Tibial nerve (tissue), 4 donors: ENCODE measurements around the gene CITED1. TPM values are rescaled to one million over a fixed set of nuclear protein-coding genes. Genes with fewer than 3 reads are reported as not detected.

Experiments
- DNase-seq, 2 donors: peaks; one replicate each; pipeline ENCODE4 v3.0.0-alpha.2; 2019; ENCODE audit warnings: low spot score in 2 of 2
- H3K27ac ChIP-seq, 4 donors: fragments of 200-600 bp; sonication (generic) in 3 of 4; one replicate each; pipeline ENCODE4 v1.5.1; 2017 to 2019; ENCODE audit warnings: mild to moderate bottlenecking in 1 of 4
- H3K27me3 ChIP-seq, 2 donors: fragments of 200-600 bp; sonication (generic) in 1 of 2; one replicate each; pipeline versions ENCODE4 v1.5.1 to v1.6.0; 2017 to 2019
- H3K36me3 ChIP-seq, 3 donors: fragments of 200-600 bp; sonication (generic); one replicate each; pipeline ENCODE4 v1.5.1; 2018 to 2019
- H3K4me1 ChIP-seq, 4 donors: fragments of 200-600 bp; sonication (generic) in 3 of 4; one replicate each; pipeline ENCODE4 v1.5.1; 2017 to 2019
- H3K4me3 ChIP-seq, 4 donors: fragments of 200-600 bp; sonication (generic) in 3 of 4; one replicate each; pipeline ENCODE4 v1.5.1; 2017 to 2019; ENCODE audit warnings: mild to moderate bottlenecking in 1 of 4, moderate library complexity in 1 of 4
- H3K9me3 ChIP-seq, 4 donors: fragments of 200-600 bp; sonication (generic) in 3 of 4; one replicate each; pipeline ENCODE4 v1.5.1; 2017 to 2019
- EP300 ChIP-seq, 2 donors: sonication (generic); formaldehyde crosslinking; IDR thresholded peaks; one replicate each; pipeline ENCODE4 v1.6.1; 2017; ENCODE audit warnings: antibody characterized with exemption in 2 of 2, mild to moderate bottlenecking in 1 of 2
- POLR2A ChIP-seq, 2 donors: fragments of 450-650 bp; IDR thresholded peaks; one replicate each; pipeline ENCODE4 v1.6.1; 2017; ENCODE audit warnings: antibody characterized with exemption in 2 of 2, mild to moderate bottlenecking in 2 of 2, moderate library complexity in 2 of 2
- WGBS, 2 donors: methylation state at CpG; one replicate each; pipeline ENCODE4 v1.1.5; 2018; 5-methylcytosine and 5-hydroxymethylcytosine counted together
- total RNA-seq, 4 donors: library from RNA; depleted of rRNA; stranded (reverse); fragments of >200 nt; gene quantifications; one replicate each; pipeline ENCODE4 v1.1.0, GENCODE V29; 2016
- TF ChIP-seq, protein P1 (sequence below), 5 experiments: fragments of 200-600 bp in 3 of 5; fragments of 450-650 bp in 2 of 5; sonication (generic) in 3 of 5; IDR thresholded peaks; one replicate each; pipeline ENCODE4 v1.5.1; 2016 to 2019; ENCODE audit warnings: antibody characterized with exemption in 5 of 5, mild to moderate bottlenecking in 3 of 5, moderate library complexity in 2 of 5

CITED1 gene, protein sequence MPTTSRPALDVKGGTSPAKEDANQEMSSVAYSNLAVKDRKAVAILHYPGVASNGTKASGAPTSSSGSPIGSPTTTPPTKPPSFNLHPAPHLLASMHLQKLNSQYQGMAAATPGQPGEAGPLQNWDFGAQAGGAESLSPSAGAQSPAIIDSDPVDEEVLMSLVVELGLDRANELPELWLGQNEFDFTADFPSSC
- total RNA-seq: 1 to 10 TPM in 1 of 4 donors, under 1 TPM in 2, not detected in 1; 0.60 to 1.7 (median 0.84) TPM

- DNase-seq: no peak
- Histone ChIP-seq H3K4me3 (peak within 1 kb of the TSS; percentile 33 to 60 (median 48)), H3K27ac (no peak within 1 kb of the TSS), H3K9me3 (no peaks in the 10 kb centered on the region), H3K36me3 (no peaks in the 10 kb centered on the region), H3K27me3 (peaks cover 0 to 93% of the 10 kb centered on the region in 2 donors), H3K4me1 (peaks cover 0 to 38% (median 6%) of the 10 kb centered on the region in 4 donors)
- TF ChIP-seq, protein P1, sequence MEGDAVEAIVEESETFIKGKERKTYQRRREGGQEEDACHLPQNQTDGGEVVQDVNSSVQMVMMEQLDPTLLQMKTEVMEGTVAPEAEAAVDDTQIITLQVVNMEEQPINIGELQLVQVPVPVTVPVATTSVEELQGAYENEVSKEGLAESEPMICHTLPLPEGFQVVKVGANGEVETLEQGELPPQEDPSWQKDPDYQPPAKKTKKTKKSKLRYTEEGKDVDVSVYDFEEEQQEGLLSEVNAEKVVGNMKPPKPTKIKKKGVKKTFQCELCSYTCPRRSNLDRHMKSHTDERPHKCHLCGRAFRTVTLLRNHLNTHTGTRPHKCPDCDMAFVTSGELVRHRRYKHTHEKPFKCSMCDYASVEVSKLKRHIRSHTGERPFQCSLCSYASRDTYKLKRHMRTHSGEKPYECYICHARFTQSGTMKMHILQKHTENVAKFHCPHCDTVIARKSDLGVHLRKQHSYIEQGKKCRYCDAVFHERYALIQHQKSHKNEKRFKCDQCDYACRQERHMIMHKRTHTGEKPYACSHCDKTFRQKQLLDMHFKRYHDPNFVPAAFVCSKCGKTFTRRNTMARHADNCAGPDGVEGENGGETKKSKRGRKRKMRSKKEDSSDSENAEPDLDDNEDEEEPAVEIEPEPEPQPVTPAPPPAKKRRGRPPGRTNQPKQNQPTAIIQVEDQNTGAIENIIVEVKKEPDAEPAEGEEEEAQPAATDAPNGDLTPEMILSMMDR (IDR thresholded peaks at IDR 0.05): no peak
- TF ChIP-seq POLR2A (IDR thresholded peaks at IDR 0.05) (no peak), EP300 (IDR thresholded peaks at IDR 0.05) (no peak)
- WGBS, 2 donors: 0 to 14% methylated on average over 8 to 62 of the region's 68 CpGs
Measured at GRCh38 chrX:72305286-72306084, at the start of gene CITED1. Gene CITED1 (minus strand): TSS chrX:72305914. CDS start chrX:72302869, 3,045 bp downstream.

DNA sequence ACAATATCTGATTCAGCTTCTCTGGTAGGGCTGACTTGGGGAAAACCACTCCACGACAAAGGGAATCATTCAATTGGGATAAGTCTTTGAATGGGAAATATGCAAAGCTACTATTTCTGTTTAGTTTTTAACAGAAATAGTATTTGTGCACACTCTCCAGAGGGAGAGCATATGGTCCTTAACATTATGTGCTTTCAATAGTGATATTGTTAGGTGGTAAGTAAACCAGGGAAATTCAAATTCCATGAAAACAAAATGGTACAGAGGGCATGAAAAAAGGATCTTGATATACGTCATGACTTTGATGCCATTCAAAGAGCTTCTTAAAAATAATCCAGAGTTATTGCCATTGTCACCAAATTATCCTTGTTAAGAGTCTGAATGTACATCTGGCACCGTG, 47.1 kb upstream of the CITED1 start:
- H3K27me3 ChIP-seq: peaks cover 0 to 9% of the 10 kb centered on the region in 2 donors
- TF ChIP-seq, protein P1 (IDR thresholded peaks at IDR 0.05): no peak
- no peak for TF ChIP-seq EP300 (IDR thresholded peaks at IDR 0.05)
- no peak for TF ChIP-seq POLR2A (IDR thresholded peaks at IDR 0.05)
- H3K36me3 ChIP-seq: peaks cover 0 to 11% (median 0%) of the 10 kb centered on the region in 3 donors
- H3K4me3 ChIP-seq: no peak overlapping the region
- no peaks in the 10 kb centered on the region for H3K4me1 ChIP-seq
- no peaks in the 10 kb centered on the region for H3K9me3 ChIP-seq
- no peak for DNase-seq
- H3K27ac ChIP-seq: no peak overlapping the region
- 41 to 44% methylated on average over 3 of the region's 3 CpGs for WGBS, 2 donors

GRCh38 chrX:72351606-72352334, 46.1 kb upstream of the CITED1 start:
- H3K4me3 ChIP-seq: no peak overlapping the region
- peak in 1 of 2 donors; percentile 5 for DNase-seq
- H3K27ac ChIP-seq: no peak overlapping the region
- peaks cover 0 to 9% of the 10 kb centered on the region in 2 donors for H3K27me3 ChIP-seq
- 70 to 85% methylated on average over 7 to 8 of the region's 8 CpGs for WGBS, 2 donors
- H3K36me3 ChIP-seq: peaks cover 0 to 11% (median 0%) of the 10 kb centered on the region in 3 donors
- no peaks in the 10 kb centered on the region for H3K4me1 ChIP-seq
- no peaks in the 10 kb centered on the region for H3K9me3 ChIP-seq
- TF ChIP-seq, protein P1 (IDR thresholded peaks at IDR 0.05): no peak
- no peak for TF ChIP-seq EP300 (IDR thresholded peaks at IDR 0.05)
- TF ChIP-seq POLR2A (IDR thresholded peaks at IDR 0.05): no peak

GRCh38 chrX:72349190-72349589, 43.5 kb upstream of the CITED1 start:
- no peak overlapping the region for H3K27ac ChIP-seq
- no peak for DNase-seq
- TF ChIP-seq, protein P1 (IDR thresholded peaks at IDR 0.05): no peak
- TF ChIP-seq EP300 (IDR thresholded peaks at IDR 0.05) (no peak), POLR2A (IDR thresholded peaks at IDR 0.05) (no peak)
- H3K36me3 ChIP-seq: peaks cover 0 to 11% (median 0%) of the 10 kb centered on the region in 3 donors
- H3K9me3 ChIP-seq: no peaks in the 10 kb centered on the region
- no peaks in the 10 kb centered on the region for H3K4me1 ChIP-seq
- H3K4me3 ChIP-seq: no peak overlapping the region
- WGBS, 2 donors: 66% methylated on average over 3 of the region's 3 CpGs
- peaks cover 0 to 12% of the 10 kb centered on the region in 2 donors for H3K27me3 ChIP-seq
